ENCODE measurements around the gene HLA-G.

Gene HLA-G

GRCh38 chr6:29847871-29848630, 20.4 kb downstream of the HLA-G start:
- Histone ChIP-seq H3K36me3 (ENCODE audit: control insufficient read depth in 1 of 2, insufficient read depth in 2 of 2, low read length in 2 of 2) (no peaks in the 10 kb centered on the region), H3K9me3 (ENCODE audit: control insufficient read depth in 1 of 2, low read length in 2 of 2) (no peaks in the 10 kb centered on the region), H3K27ac (ENCODE audit: low read length) (no peak overlapping the region), H3K4me3 (ENCODE audit: low read depth in 1 of 2, low read length in 2 of 2) (no peak overlapping the region), H3K4me1 (ENCODE audit: control insufficient read depth in 1 of 2, insufficient read depth in 2 of 2, low read length in 2 of 2) (peaks cover 0 to 4% of the 10 kb centered on the region in 2 donors), H3K27me3 (ENCODE audit: low read depth, low read length) (peaks cover 12% of the 10 kb centered on the region)

- Histone ChIP-seq H3K4me3 (ENCODE audit: low read depth in 1 of 2, low read length in 2 of 2) (peak overlapping the region; percentile 21 to 44), H3K4me1 (ENCODE audit: control insufficient read depth in 1 of 2, insufficient read depth in 2 of 2, low read length in 2 of 2) (peaks cover 0 to 4% of the 10 kb centered on the region in 2 donors), H3K9me3 (ENCODE audit: control insufficient read depth in 1 of 2, low read length in 2 of 2) (no peaks in the 10 kb centered on the region), H3K27ac (ENCODE audit: low read length) (no peak overlapping the region), H3K36me3 (ENCODE audit: control insufficient read depth in 1 of 2, insufficient read depth in 2 of 2, low read length in 2 of 2) (no peaks in the 10 kb centered on the region), H3K27me3 (ENCODE audit: low read depth, low read length) (peaks cover 12% of the 10 kb centered on the region)
Measured at GRCh38 chr6:29850011-29850553, 22.5 kb downstream of the HLA-G start.

GRCh38 chr6:29851190-29851589, 23.6 kb downstream of the HLA-G start:
- H3K27me3 ChIP-seq (ENCODE audit: low read depth, low read length) = peaks cover 12% of the 10 kb centered on the region
- no peaks in the 10 kb centered on the region for H3K36me3 ChIP-seq (ENCODE audit: control insufficient read depth in 1 of 2, insufficient read depth in 2 of 2, low read length in 2 of 2)
- H3K27ac ChIP-seq (ENCODE audit: low read length) = no peak overlapping the region
- peaks cover 0 to 4% of the 10 kb centered on the region in 2 donors for H3K4me1 ChIP-seq (ENCODE audit: control insufficient read depth in 1 of 2, insufficient read depth in 2 of 2, low read length in 2 of 2)
- no peaks in the 10 kb centered on the region for H3K9me3 ChIP-seq (ENCODE audit: control insufficient read depth in 1 of 2, low read length in 2 of 2)
- H3K4me3 ChIP-seq (ENCODE audit: low read depth in 1 of 2, low read length in 2 of 2) = no peak overlapping the region

GRCh38 chr6:29853245-29853644, 25.6 kb downstream of the HLA-G start:
- Histone ChIP-seq H3K27me3 (ENCODE audit: low read depth, low read length) (peaks cover 12% of the 10 kb centered on the region), H3K4me1 (ENCODE audit: control insufficient read depth in 1 of 2, insufficient read depth in 2 of 2, low read length in 2 of 2) (peaks cover 0 to 4% of the 10 kb centered on the region in 2 donors), H3K9me3 (ENCODE audit: control insufficient read depth in 1 of 2, low read length in 2 of 2) (no peaks in the 10 kb centered on the region), H3K4me3 (ENCODE audit: low read depth in 1 of 2, low read length in 2 of 2) (no peak overlapping the region), H3K27ac (ENCODE audit: low read length) (no peak overlapping the region), H3K36me3 (ENCODE audit: control insufficient read depth in 1 of 2, insufficient read depth in 2 of 2, low read length in 2 of 2) (no peaks in the 10 kb centered on the region)

GRCh38 chr6:29858006-29858405, 30.4 kb downstream of the HLA-G start:
- no peaks in the 10 kb centered on the region for H3K4me1 ChIP-seq (ENCODE audit: control insufficient read depth in 1 of 2, insufficient read depth in 2 of 2, low read length in 2 of 2)
- H3K27ac ChIP-seq (ENCODE audit: low read length) = no peak overlapping the region
- H3K9me3 ChIP-seq (ENCODE audit: control insufficient read depth in 1 of 2, low read length in 2 of 2) = no peaks in the 10 kb centered on the region
- no peaks in the 10 kb centered on the region for H3K36me3 ChIP-seq (ENCODE audit: control insufficient read depth in 1 of 2, insufficient read depth in 2 of 2, low read length in 2 of 2)
- no peaks in the 10 kb centered on the region for H3K27me3 ChIP-seq (ENCODE audit: low read depth, low read length)
- no peak overlapping the region for H3K4me3 ChIP-seq (ENCODE audit: low read depth in 1 of 2, low read length in 2 of 2)

- H3K36me3 ChIP-seq (ENCODE audit: control insufficient read depth in 1 of 2, insufficient read depth in 2 of 2, low read length in 2 of 2) = no peaks in the 10 kb centered on the region
- H3K27ac ChIP-seq (ENCODE audit: low read length) = no peak overlapping the region
- H3K4me1 ChIP-seq (ENCODE audit: control insufficient read depth in 1 of 2, insufficient read depth in 2 of 2, low read length in 2 of 2) = no peaks in the 10 kb centered on the region
- H3K4me3 ChIP-seq (ENCODE audit: low read depth in 1 of 2, low read length in 2 of 2) = no peak overlapping the region
- H3K9me3 ChIP-seq (ENCODE audit: control insufficient read depth in 1 of 2, low read length in 2 of 2) = no peaks in the 10 kb centered on the region
- no peaks in the 10 kb centered on the region for H3K27me3 ChIP-seq (ENCODE audit: low read depth, low read length)
Measured at GRCh38 chr6:29861521-29862255, 34.1 kb downstream of the HLA-G start.

- Histone ChIP-seq H3K27me3 (ENCODE audit: low read depth, low read length) (no peaks in the 10 kb centered on the region), H3K27ac (ENCODE audit: low read length) (no peak overlapping the region), H3K36me3 (ENCODE audit: control insufficient read depth in 1 of 2, insufficient read depth in 2 of 2, low read length in 2 of 2) (no peaks in the 10 kb centered on the region), H3K4me1 (ENCODE audit: control insufficient read depth in 1 of 2, insufficient read depth in 2 of 2, low read length in 2 of 2) (no peaks in the 10 kb centered on the region), H3K9me3 (ENCODE audit: control insufficient read depth in 1 of 2, low read length in 2 of 2) (no peaks in the 10 kb centered on the region), H3K4me3 (ENCODE audit: low read depth in 1 of 2, low read length in 2 of 2) (no peak overlapping the region)
Measured at GRCh38 chr6:29864037-29864810, 36.6 kb downstream of the HLA-G start.

GRCh38 chr6:29865631-29866030, 38.0 kb downstream of the HLA-G start:
- H3K9me3 ChIP-seq (ENCODE audit: control insufficient read depth in 1 of 2, low read length in 2 of 2) = no peaks in the 10 kb centered on the region
- H3K4me1 ChIP-seq (ENCODE audit: control insufficient read depth in 1 of 2, insufficient read depth in 2 of 2, low read length in 2 of 2) = no peaks in the 10 kb centered on the region
- H3K36me3 ChIP-seq (ENCODE audit: control insufficient read depth in 1 of 2, insufficient read depth in 2 of 2, low read length in 2 of 2) = no peaks in the 10 kb centered on the region
- no peak overlapping the region for H3K4me3 ChIP-seq (ENCODE audit: low read depth in 1 of 2, low read length in 2 of 2)
- H3K27me3 ChIP-seq (ENCODE audit: low read depth, low read length) = no peaks in the 10 kb centered on the region
- no peak overlapping the region for H3K27ac ChIP-seq (ENCODE audit: low read length)

GRCh38 chr6:29870104-29870503, 42.5 kb downstream of the HLA-G start:
- no peaks in the 10 kb centered on the region for H3K4me1 ChIP-seq (ENCODE audit: control insufficient read depth in 1 of 2, insufficient read depth in 2 of 2, low read length in 2 of 2)
- H3K27me3 ChIP-seq (ENCODE audit: low read depth, low read length) = no peaks in the 10 kb centered on the region
- H3K9me3 ChIP-seq (ENCODE audit: control insufficient read depth in 1 of 2, low read length in 2 of 2) = no peaks in the 10 kb centered on the region
- H3K27ac ChIP-seq (ENCODE audit: low read length) = no peak overlapping the region
- H3K36me3 ChIP-seq (ENCODE audit: control insufficient read depth in 1 of 2, insufficient read depth in 2 of 2, low read length in 2 of 2) = no peaks in the 10 kb centered on the region
- no peak overlapping the region for H3K4me3 ChIP-seq (ENCODE audit: low read depth in 1 of 2, low read length in 2 of 2)

GRCh38 chr6:29872791-29873190, 45.2 kb downstream of the HLA-G start:
- H3K4me3 ChIP-seq (ENCODE audit: low read depth in 1 of 2, low read length in 2 of 2) = no peak overlapping the region
- H3K4me1 ChIP-seq (ENCODE audit: control insufficient read depth in 1 of 2, insufficient read depth in 2 of 2, low read length in 2 of 2) = no peaks in the 10 kb centered on the region
- no peaks in the 10 kb centered on the region for H3K36me3 ChIP-seq (ENCODE audit: control insufficient read depth in 1 of 2, insufficient read depth in 2 of 2, low read length in 2 of 2)
- no peaks in the 10 kb centered on the region for H3K9me3 ChIP-seq (ENCODE audit: control insufficient read depth in 1 of 2, low read length in 2 of 2)
- H3K27me3 ChIP-seq (ENCODE audit: low read depth, low read length) = no peaks in the 10 kb centered on the region
- H3K27ac ChIP-seq (ENCODE audit: low read length) = no peak overlapping the region

- H3K36me3 ChIP-seq (ENCODE audit: control insufficient read depth in 1 of 2, insufficient read depth in 2 of 2, low read length in 2 of 2) = no peaks in the 10 kb centered on the region
- H3K4me3 ChIP-seq (ENCODE audit: low read depth in 1 of 2, low read length in 2 of 2) = no peak overlapping the region
- no peaks in the 10 kb centered on the region for H3K4me1 ChIP-seq (ENCODE audit: control insufficient read depth in 1 of 2, insufficient read depth in 2 of 2, low read length in 2 of 2)
- H3K27me3 ChIP-seq (ENCODE audit: low read depth, low read length) = no peaks in the 10 kb centered on the region
- no peaks in the 10 kb centered on the region for H3K9me3 ChIP-seq (ENCODE audit: control insufficient read depth in 1 of 2, low read length in 2 of 2)
- no peak overlapping the region for H3K27ac ChIP-seq (ENCODE audit: low read length)
Measured at GRCh38 chr6:29875257-29875656, 47.6 kb downstream of the HLA-G start.

Measured in muscle layer of duodenum (tissue), 2 donors.